PFSK-1 (cell line): ENCODE measurements around the gene MAPKAPK3.

ENCODE experiments used
- FOXP2 ChIP-seq: optimal IDR thresholded peaks from 2 replicates; pipeline ENCODE3; 2011; ENCODE audit warnings: borderline replicate concordance, control low read depth, inconsistent platforms; ENCODE audit not compliant: insufficient read depth; ENCODE audit errors: extremely low read length, extremely low read depth
- POLR2AphosphoS5 ChIP-seq: IDR thresholded peaks from 2 replicates; pipeline ENCODE4 v1.6.1; 2012; ENCODE audit warnings: low read depth, mild to moderate bottlenecking, control low read depth, low read length, moderate library complexity
- REST ChIP-seq, 2 experiments: IDR thresholded peaks; 2 replicates each; pipeline versions ENCODE4 v1.6.1 to v1.8.0; 2011 to 2012; ENCODE audit warnings: low read depth in 2 of 2, low read length in 2 of 2, control low read depth in 1 of 2, inconsistent platforms in 1 of 2, mild to moderate bottlenecking in 1 of 2, moderate library complexity in 1 of 2; ENCODE audit not compliant: insufficient read depth in 1 of 2
- SIN3A ChIP-seq: IDR thresholded peaks from 2 replicates; pipeline ENCODE4 v1.6.1; 2012; ENCODE audit warnings: mild to moderate bottlenecking, low read length, moderate library complexity, borderline replicate concordance; ENCODE audit not compliant: insufficient read depth
- TAF1 ChIP-seq: IDR thresholded peaks from 2 replicates; pipeline ENCODE4 v1.6.1; 2012; ENCODE audit warnings: low read length, control low read depth, borderline replicate concordance; ENCODE audit not compliant: insufficient read depth

The MAPKAPK3 gene

GRCh38 chr3:50665081-50665840 is 48.3 kb downstream of the MAPKAPK3 start:
- no peak for TF ChIP-seq FOXP2
- no peak for TF ChIP-seq SIN3A
- no peak for TF ChIP-seq POLR2AphosphoS5
- no peak for TF ChIP-seq TAF1
- TF ChIP-seq REST (IDR thresholded peaks at IDR 0.05; ENCODE audit: insufficient read depth in 1 of 2, low read depth in 2 of 2, low read length in 2 of 2), result no peak

- no peak for TF ChIP-seq REST (IDR thresholded peaks at IDR 0.05; ENCODE audit: insufficient read depth in 1 of 2, low read depth in 2 of 2, low read length in 2 of 2)
- no peak for TF ChIP-seq POLR2AphosphoS5
- no peak for TF ChIP-seq SIN3A
- TF ChIP-seq TAF1, result no peak
- no peak for TF ChIP-seq FOXP2
Measured at GRCh38 chr3:50666837-50667236, 49.9 kb downstream of the MAPKAPK3 start.

- TF ChIP-seq FOXP2, result no peak
- no peak for TF ChIP-seq REST (IDR thresholded peaks at IDR 0.05; ENCODE audit: insufficient read depth in 1 of 2, low read depth in 2 of 2, low read length in 2 of 2)
- no peak for TF ChIP-seq POLR2AphosphoS5
- TF ChIP-seq TAF1, result no peak
- TF ChIP-seq SIN3A, result no peak
Measured at GRCh38 chr3:50671331-50671730, 54.4 kb downstream of the MAPKAPK3 start.

- no peak for TF ChIP-seq SIN3A
- no peak for TF ChIP-seq POLR2AphosphoS5
- TF ChIP-seq TAF1, result no peak
- no peak for TF ChIP-seq FOXP2
- TF ChIP-seq REST (IDR thresholded peaks at IDR 0.05; ENCODE audit: insufficient read depth in 1 of 2, low read depth in 2 of 2, low read length in 2 of 2), result no peak
Measured at GRCh38 chr3:50672656-50673055, 55.7 kb downstream of the MAPKAPK3 start.

- TF ChIP-seq TAF1 (no peak), POLR2AphosphoS5 (no peak), SIN3A (no peak), REST (IDR thresholded peaks at IDR 0.05; ENCODE audit: insufficient read depth in 1 of 2, low read depth in 2 of 2, low read length in 2 of 2) (no peak)
Measured at GRCh38 chr3:50673931-50674330, 57.0 kb downstream of the MAPKAPK3 start.
